HG02571 (cell line): ENCODE data around the gene ESRRB.

Experiments used
- ATAC-seq: cut with Tn5 transposase; IDR thresholded peaks from one replicate; pipeline ENCODE4 v1.9.1; 2021; ENCODE audit warnings: mild to moderate bottlenecking, moderate library complexity; ENCODE audit not compliant: unreplicated experiment

ESRRB gene

GRCh38 chr14:76446486-76446885, 70.5 kb downstream of the ESRRB start:
- ATAC-seq, result no peak

GRCh38 chr14:76446921-76447320, 71.0 kb downstream of the ESRRB start:
- no peak for ATAC-seq

- ATAC-seq, result no peak
These were observed 74.5 kb downstream of the ESRRB start for GRCh38 chr14:76450476-76450875.

- ATAC-seq, result no peak
These were observed 80.3 kb downstream of the ESRRB start for GRCh38 chr14:76456200-76456599.

- no peak for ATAC-seq
These were observed 81.1 kb downstream of the ESRRB start for GRCh38 chr14:76456891-76457586.

GRCh38 chr14:76457841-76458240, 81.9 kb downstream of the ESRRB start:
- ATAC-seq, result no peak

- no peak for ATAC-seq
These were observed 85.9 kb downstream of the ESRRB start for GRCh38 chr14:76461886-76462285.

- ATAC-seq, result no peak
These were observed 86.4 kb downstream of the ESRRB start for GRCh38 chr14:76462330-76462729.

- no peak for ATAC-seq
These were observed 87.2 kb downstream of the ESRRB start for GRCh38 chr14:76463105-76463504.

- ATAC-seq, result no peak
These were observed 88.9 kb downstream of the ESRRB start for GRCh38 chr14:76464856-76465255.

GRCh38 chr14:76465664-76466063, 89.7 kb downstream of the ESRRB start:
- no peak for ATAC-seq

- no peak for ATAC-seq
These were observed 91.8 kb downstream of the ESRRB start for GRCh38 chr14:76467711-76468155.

GRCh38 chr14:76472199-76472723, 96.3 kb downstream of the ESRRB start:
- no peak for ATAC-seq

GRCh38 chr14:76473481-76474263, 97.7 kb downstream of the ESRRB start:
- no peak for ATAC-seq

- no peak for ATAC-seq
These were observed 104.5 kb downstream of the ESRRB start for GRCh38 chr14:76480426-76480825.

GRCh38 chr14:76484355-76484754, 108.4 kb downstream of the ESRRB start:
- no peak for ATAC-seq

GRCh38 chr14:76486251-76486743, 110.4 kb downstream of the ESRRB start:
- ATAC-seq, result no peak

- no peak for ATAC-seq
These were observed 112.6 kb downstream of the ESRRB start for GRCh38 chr14:76488551-76488950.

GRCh38 chr14:76489667-76490066, 113.7 kb downstream of the ESRRB start:
- ATAC-seq, result no peak

- no peak for ATAC-seq
These were observed 114.2 kb downstream of the ESRRB start for GRCh38 chr14:76490111-76490510.

GRCh38 chr14:76490735-76491134, 114.8 kb downstream of the ESRRB start:
- ATAC-seq, result no peak
